Effector CD4-positive, alpha-beta T cell (primary cell): Measurements from ENCODE around the gene PHPT1.
"Not testable (repeated sequence)": the region's sequence is repeated elsewhere in the genome, so short reads cannot be mapped to it uniquely, and the experiment has no call there.

ENCODE experiments used
- DNase-seq: peaks from one replicate; pipeline ENCODE4 v3.0.0-alpha.2; 2020
- total RNA-seq: gene quantifications from one replicate; lab custom pipeline; 2026; lab: John Stamatoyannopoulos, UW

PHPT1 gene
- total RNA-seq: 9.0 reads per million, percentile 30 among the genes with 10 or more reads in this experiment

DNA sequence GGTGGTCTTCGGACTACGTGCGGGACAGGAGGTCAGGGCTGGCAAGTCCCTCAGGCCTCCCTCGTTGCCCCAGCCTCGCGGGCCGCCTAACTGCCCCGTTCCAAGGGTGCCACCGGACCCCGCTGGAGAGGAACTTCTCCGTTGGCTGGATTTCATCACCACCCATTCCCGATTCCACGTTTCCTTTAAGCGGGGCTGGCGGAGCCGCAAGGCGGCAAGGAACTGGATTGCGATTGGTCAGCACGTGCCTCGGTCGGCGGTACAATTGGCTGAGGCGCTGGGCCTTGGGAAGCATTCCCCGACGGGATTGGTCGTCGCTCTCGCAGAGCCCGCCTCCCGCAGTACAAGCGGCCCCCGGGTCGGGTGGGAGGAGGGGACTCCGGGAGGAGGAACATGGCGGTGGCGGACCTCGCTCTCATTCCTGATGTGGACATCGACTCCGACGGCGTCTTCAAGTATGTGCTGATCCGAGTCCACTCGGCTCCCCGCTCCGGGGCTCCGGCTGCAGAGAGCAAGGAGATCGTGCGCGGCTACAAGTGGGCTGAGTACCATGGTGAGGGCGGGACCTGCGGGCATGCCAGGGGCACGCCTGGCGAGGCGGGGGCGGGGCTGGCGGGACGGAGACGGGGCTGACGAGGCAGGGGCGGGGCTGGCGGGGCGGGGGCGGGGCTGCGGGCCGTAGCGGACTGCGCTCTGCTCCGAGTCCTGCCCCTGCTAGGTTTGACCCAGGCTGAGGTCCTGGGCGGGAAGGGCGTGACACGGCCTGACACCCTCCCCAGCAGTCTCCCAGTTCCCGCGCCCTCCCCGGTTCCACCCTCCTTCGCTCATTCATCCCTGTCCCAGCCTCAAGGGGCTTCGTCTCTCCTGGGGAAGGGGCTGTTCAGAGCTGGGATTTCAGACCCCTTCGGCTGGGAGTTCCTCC, at the start of gene PHPT1:
Gene PHPT1 (plus strand): TSS at position 372 of the 922 bp plus-strand sequence. CDS start 22 bp downstream, at position 394.
- DNase-seq: peak; percentile 96

DNA sequence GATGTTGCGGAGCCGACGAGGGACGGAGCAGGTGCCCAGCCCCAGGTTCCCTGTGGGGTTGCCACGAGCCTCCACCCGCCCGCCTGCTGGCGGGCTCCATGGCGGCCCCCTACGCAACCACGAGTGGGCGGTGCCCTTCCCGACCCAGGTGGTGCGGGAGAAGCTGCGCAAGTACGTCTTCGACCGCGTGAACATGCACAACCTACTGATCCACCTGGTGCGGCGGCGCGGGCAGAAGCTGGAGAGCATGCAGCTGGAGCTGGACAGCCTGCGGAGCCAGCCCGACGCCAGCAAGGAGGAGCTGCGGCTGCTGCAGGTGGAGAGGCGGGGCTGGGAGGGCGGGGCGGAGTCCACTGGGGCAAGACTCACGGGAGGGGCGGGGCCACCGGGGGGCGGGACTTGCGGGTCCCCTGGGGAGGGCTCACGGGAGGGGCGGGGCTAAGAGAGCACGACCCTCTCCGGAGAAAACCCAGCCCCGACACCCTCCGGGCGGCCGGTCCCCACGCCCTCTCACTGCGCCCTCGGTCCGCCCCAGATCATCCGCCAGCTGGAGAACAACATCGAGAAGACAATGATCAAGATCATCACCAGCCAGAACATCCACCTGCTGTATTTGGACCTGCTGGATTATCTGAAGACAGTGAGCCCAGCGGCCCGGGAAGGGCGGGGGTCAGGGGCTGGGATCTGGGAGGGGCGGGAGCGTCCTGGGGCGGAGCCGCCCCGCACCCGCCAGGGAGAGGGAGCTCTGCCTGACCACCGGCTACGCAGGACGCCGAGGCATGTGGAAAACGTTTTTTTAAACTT, 49.2 kb upstream of the PHPT1 start:
- peak; percentile 87 for DNase-seq

DNA sequence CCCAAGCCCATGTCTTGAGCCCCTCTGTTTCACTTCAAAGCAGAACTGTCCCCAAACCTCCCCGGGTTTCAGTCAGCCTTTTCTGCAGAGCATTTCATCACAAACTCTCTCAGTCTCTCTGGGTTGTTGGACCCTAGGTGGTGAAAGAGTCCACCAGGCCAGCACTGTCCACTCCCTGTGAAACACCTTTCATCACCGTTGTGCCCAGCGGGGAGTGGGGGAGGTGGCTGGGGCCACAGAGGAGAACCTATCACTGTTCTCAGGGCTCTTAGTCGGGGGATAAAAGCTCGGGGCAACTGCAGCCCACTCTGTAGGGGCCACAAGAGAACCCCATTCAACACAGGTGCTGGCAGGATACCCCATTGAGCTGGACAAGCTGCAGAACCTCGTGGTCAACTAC, 46.9 kb upstream of the PHPT1 start:
- DNase-seq: no peak

DNA sequence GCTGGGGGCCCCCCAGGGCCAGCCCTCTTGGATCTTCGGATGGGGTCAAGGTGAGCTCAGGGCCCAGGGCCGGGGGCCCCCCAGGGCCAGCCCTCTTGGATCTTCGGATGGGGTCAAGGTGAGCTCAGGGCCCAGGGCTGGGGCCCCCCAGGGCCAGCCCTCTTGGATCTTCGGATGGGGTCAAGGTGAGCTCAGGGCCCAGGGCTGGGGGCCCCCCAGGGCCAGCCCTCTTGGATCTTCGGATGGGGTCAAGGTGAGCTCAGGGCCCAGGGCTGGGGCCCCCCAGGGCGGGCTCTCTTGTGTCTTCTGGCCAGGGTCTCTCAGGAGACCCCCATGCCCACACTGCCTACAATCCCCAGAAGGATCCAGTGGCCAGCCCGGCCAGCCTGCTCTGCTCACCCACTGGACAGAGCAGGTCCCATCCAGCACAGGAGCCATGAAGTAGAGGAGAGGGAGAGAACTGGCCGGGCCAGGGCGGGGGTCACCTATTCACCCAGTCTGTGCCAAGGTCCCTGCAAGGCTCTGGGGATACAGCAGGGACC, 46.1 kb upstream of the PHPT1 start:
- not testable (repeated sequence) for DNase-seq

DNA sequence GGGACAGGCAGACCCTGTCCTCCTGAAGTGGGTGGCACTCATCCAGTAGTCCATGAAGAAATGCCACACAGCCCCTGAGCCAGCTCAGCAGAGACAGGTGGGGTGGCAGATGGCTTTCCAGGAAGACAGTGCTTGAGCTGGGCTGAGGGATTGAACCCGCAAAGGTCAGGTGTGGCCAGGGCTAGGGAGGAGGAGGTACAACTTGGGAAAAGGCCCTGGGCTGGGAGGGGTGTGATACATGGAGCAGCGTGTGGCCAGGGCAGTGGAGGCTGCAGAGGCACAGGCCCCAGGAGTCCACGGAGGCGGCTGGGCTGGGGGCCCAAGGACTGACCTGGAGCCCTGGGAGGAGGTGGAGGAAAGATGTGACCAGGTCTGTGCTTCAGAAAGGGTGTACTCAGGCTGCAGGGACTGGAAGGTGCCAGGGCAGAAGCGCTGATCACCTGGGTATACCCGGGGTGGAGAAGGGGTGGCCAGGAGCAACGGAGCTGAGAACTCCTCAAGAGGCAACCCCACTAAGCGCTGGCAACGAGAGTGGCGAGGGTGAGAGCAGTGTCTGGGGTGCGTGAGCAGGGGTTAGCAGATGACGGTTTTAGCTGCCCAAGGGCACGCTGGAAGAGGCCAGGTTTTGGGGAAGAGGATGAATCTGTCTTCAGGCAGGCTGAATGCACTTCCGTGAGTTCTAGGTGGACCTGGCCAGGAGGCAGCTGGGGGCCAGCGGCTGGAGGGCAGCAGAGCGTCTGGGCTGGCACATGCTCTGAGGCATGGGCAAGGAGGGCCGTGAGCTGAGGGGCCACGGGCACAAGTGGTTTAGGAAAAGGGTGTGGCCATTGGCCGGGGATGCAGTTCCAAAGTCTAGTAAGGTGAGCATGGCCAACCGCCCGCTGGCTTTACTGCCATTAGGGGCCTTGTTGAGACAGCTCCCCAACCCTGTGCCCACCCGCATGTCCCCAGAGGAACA, 45.4 kb upstream of the PHPT1 start:
- no peak for DNase-seq

DNA sequence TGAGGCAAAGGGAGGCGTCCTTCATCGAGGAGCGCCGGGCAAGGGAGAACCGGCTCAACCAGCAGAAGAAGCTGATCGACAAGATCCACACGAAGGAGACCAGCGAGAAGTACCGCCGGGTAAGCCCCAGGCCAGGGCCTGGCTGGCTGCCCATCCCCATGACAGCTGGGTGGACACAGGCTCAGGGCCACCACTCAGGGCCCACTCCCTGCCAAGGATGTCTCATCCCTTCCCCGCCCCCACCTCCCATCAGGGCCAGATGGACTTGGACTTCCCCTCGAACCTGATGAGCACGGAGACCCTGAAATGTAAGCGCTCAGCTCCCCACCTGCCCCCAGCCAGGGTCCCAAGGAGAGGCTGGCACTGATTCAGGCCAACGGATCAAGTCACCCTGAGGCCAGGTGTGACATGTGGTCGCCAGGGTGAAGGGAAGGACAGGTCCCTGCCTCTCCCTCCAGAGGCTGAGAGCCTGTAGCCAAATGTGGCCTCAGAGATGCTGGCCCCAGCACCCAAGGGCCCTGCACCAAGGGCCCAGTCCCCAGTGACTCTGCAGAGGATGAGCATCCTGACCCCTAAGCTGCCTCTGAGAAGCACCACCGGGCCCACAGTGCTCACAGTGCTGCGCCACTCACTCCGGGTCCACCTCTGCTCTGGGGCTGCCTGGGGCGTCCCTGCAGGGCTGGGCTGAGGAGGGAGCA, 44.6 kb upstream of the PHPT1 start:
- no peak for DNase-seq

DNA sequence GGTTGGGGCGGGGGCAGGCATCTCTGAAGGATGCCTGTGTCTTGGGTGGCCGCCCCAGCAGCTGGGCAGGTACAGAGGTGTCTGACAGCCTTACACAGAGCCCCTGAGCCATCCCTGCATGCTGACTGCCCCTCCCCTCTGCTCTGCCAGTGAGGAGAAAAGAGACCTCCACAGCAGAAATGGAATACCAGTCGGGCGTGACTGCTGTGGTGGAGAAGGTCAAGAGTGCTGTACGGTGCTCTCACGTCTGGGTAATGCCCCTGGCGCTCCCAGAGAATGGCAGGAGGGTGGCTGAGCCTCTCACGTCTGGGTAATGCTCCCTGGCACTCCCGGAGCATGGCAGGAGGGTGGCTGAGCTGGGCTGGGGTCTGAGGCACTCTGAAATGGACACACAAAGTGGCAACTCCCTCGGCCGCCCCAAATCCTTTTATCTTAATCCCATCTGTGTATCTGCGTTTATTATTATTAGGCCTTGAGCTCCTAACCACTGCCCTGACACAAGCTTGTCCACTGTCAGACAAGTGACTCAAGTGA, 43.9 kb upstream of the PHPT1 start:
- no peak for DNase-seq

DNA sequence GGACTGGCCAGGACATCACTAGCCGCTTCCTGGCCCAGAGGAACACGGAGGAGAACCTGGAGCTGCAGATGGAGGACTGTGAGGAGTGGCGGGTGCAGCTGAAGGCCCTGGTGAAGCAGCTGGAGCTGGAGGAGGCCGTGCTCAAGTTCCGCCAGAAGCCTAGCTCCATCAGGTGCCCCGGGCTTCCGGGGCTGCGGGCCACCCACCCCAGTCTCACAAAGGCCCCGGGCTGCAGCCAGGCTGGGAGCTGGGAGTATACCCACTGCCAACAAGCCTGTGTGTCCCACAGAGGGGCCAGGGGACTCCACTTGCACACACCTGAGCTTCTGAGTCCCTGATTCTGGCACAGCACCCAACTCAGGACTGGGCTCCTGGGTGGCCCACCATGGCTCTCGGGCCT, 43.1 kb upstream of the PHPT1 start:
- DNase-seq: no peak

DNA sequence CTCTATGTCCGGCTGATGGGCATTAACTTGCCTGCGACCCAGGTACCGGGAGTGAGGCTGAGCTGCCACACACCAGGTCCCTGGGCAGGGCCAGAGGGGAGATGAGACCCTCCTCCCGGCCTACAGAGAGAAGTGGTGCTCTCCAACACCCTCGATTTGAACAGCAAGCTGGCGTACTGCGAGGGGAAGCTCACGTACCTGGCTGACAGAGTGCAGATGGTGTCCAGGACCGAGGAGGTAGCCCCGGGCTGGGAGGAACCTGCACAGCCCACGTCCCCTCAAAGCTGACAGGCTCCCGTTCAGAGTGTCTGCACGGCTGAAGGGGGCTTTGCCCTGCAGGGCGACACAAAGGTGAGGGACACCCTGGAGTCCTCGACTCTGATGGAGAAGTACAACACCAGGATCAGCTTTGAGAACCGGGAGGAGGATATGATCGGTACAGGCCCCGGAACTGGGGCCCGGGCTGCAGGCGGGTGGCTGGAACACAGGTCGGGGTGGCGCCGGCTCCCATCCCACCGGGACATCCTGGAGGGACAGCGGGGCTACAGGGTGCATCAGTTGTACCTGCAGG, 42.5 kb upstream of the PHPT1 start:
- no peak for DNase-seq

DNA sequence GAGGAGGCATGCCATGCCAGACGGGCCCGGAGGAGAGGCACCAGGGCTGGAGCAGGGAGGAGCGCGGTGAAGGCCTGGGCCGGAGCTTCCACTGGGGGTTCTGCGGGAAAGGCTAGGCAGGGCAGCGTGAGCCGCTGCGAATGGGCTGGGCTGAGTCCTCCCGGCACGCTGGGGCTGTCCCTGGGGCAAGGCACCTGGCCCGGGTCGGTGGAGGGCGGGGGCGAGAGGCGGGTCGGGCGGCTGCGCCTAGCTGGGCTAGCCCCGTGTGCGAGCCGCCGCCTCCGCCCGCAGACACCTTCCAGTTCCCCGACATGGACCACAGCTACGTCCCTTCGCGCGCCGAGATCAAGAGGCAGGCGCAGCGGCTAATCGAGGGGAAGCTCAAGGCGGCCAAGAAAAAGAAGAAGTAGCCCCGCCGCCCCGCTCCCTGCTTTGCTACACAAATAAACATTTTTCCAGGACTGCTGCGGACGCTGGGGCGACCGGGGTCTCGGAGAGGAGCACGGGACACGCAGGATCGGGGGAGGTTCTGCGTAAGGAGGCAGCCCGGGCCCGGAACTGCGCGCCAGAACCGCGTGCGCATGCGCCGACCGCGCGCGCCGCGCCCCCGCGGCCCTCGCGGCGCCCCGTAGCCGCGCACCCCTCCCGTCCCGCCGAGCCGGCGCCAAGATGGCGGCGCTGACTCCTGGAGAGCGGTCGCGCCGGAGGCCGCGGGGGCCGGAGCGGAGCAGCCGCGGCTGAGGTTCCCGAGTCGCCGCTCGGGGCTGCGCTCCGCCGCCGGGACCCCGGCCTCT, 41.7 kb upstream of the PHPT1 start, which contains the start of gene RABL6:
Gene RABL6 (plus strand): TSS at position 668 of the 794 bp plus-strand sequence. CDS start 249 bp downstream, outside the sequence.
- DNase-seq: peak; percentile 75

DNA sequence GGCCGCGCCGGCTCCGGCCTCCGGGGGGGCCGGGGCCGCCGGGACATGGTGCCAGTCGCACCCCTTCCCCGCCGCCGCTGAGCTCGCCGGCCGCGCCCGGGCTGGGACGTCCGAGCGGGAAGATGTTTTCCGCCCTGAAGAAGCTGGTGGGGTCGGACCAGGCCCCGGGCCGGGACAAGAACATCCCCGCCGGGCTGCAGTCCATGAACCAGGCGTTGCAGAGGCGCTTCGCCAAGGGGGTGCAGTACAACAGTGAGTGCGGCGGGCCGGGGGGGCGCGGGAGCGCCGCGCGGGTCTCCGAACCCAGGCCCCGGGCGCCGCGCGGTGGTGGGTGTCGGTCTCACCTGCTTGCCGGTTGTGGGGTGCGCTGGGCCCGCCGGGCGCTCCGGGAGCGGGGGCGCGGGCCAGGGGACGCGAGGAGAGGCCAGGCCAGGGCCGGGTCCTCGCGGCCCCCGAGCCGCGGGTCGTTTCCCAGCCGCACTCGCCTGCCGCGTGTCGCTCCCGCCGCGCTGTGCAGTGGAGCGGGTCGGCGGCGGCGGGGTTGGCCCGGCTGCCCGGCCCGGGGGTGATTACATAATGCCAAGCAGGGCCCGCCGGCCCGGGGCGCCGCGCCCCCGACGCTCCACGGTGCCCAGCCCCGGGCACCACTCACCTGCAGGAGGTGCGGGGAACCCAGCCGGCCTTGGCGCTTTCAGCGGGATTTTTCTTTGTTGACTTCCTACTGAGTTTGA, 41.0 kb upstream of the PHPT1 start:
- DNase-seq: peak; percentile 39

DNA sequence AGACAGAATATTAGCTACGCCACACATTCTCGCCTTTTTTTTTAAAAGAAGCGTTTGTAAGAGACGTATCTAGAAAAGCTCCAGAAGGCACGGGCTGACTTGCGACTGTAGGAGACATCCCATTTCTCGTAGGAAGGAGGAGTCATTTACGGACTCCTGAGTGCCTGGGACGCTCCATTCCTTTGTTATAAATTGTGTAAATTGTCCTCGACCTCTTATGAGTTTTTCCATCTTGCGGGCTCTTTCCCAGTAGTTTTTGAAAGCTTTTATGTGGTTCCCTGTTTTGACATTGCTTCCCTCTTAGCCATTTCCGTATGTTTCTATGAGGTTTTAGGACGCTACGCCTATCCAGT, 40.4 kb upstream of the PHPT1 start:
- no peak for DNase-seq

DNA sequence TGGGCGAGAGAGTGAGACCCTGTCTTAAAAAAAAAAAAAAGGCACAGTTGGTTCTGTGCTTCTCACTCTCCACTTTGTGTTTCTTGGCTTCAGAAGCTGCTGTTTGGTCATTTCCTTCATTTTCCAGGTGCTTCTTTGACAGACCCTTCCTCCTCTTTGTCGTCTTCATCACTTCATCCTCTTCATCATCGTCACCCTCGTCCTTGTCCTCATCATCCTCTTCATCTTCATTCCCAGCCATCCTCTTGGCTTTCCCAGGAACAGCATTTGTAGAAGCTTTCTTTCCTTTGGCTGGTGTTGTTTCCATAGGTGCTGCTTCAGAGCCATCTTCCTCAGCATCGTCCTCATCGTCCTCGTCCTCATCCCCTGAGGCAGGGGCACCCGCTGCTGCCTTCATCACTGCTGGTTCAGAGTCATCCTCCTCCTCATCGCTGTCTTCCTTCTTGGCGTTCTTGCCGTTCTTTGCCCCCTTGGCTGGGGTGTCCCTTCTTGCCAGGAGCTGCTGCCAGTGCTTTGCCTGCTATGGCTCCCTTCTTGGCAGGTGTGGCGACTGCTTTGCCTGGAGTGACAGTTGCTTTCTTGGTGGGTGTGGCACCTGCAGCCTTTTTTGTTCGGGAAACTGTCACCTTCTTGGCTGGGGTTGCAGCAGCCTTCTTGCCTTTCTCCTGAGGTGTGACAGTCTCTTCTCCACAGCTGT, 34.3 kb upstream of the PHPT1 start:
- no peak for DNase-seq

DNA sequence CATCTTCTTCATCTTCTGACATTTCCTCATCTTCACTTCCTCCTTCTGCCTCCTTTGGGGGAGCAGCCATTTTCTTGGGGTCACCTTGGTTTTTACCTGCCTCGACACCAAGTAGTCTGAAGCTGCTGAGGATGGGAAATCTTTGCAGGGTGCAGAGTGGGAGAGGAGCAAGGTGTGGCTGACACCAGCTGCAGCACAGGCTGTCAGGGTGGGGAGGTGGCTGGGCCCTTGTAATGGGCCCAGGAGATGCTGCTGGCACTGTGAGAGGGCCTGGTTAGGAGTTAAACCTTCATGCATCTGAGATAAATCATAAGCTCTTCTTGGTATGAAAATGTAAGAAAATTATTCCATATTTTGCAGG, 33.8 kb upstream of the PHPT1 start:
- no peak for DNase-seq

DNA sequence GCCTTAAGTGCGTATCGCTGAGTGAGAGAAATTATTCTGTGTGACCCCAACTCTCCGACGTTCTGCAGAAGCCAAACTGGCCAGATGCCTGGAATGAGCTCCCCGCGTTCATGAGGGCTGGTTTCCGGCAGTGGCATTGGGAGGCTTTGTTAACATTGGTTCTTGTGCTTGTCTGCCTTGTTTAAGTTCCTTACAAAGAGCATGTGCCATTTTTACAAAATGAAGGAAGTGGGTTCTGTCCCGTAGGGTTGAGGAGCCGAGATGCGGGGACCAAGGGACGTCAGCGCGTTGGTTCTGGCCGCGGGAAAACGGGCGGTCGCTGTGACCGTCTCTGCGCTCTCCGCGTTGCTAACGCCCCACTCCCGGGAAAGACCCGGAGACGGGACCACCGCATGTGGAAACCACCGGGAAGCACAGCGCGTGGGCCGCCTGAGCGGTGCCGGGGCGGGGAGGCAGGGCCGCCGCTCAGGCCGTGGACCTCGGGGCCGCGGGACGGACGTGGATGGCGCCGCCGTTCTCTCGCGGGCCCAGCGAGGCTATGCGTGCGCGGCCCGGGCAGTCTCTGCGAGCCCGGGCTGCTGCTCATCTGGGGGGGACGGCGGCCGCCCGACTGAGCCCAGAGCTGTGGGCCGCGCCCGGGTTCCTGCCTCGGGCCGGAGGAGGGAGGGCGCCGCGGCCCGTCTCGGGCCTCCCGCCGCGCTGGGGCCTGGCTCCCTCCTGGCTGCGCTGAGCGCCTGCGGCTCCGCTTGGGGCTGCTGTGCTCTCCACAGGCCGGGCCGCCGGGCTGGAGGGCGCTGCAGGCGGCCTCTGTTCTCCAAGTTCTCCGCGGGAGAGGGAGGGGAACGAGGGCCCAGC, 28.0 kb upstream of the PHPT1 start:
- no peak for DNase-seq

DNA sequence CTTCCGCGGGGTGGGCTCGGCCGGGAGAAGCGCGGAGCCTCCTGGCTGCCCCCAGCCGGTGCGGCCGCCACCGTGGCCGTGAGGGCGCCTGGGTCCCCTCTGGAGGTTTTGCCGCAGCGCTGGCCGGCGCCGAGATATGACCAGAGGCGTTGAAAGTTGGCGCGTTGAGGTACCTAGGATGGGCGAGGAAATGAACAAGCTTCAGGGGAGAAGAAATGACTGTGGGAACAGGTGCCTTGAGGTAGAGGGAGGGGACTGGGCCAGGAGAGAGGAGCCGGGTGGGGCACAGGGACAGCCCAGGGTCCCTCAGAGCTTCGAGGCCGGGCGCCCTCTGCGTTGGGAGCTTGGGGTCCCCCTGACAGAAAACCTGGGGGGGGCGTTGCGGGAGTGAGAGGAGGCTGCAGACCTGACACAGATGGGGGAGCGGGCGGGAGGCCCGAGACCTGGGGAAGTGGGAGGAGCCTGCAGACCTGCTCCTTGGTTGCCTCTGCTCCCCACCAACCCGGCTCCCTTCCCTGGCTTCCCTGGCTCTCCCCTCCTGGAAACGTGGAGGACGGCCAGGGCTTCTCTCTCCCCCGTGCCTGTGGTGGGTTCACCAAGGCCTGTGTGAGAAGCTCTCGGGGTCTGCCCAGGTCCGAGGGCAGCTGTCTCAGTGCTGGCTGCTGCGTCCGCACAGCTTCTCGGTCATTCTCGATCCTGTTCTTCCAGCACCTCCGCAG, 27.2 kb upstream of the PHPT1 start:
- DNase-seq: no peak
